Neural crest cell (in vitro differentiated cells): ENCODE measurements around the gene LTBP1. TPM values are rescaled to one million over a fixed set of nuclear protein-coding genes. Genes with fewer than 3 reads are reported as not detected.

ENCODE experiments used
- DNase-seq: peaks from one replicate; pipeline ENCODE4 v3.0.0; 2021; ENCODE audit warnings: low read depth, mixed read lengths, low spot score
- H3K27ac Mint-ChIP-seq: one replicate; pipeline ENCODE4 v1.8.0; 2021; ENCODE audit warnings: mild to moderate bottlenecking, mixed read lengths; ENCODE audit not compliant: unreplicated experiment
- H3K27me3 Mint-ChIP-seq: 2 replicates; pipeline ENCODE4 v1.8.0; 2021; ENCODE audit warnings: low read depth, mild to moderate bottlenecking, mixed read lengths
- H3K36me3 Mint-ChIP-seq: 2 replicates; pipeline ENCODE4 v1.8.0; 2021; ENCODE audit warnings: low read depth, mild to moderate bottlenecking, mixed read lengths
- H3K4me1 Mint-ChIP-seq: 2 replicates; pipeline ENCODE4 v1.8.0; 2021; ENCODE audit warnings: mixed read lengths
- H3K4me3 Mint-ChIP-seq: one replicate; pipeline ENCODE4 v1.8.0; 2021; ENCODE audit warnings: mild to moderate bottlenecking, mixed read lengths
- H3K9me3 Mint-ChIP-seq: 2 replicates; pipeline ENCODE4 v1.8.0; 2021; ENCODE audit warnings: mixed read lengths
- CTCF ChIP-seq: fragments of 200-600 bp; sonication (generic); conservative IDR thresholded peaks from 2 replicates; pipeline ENCODE4 v1.5.0; 2021; ENCODE audit warnings: antibody characterized with exemption, mild to moderate bottlenecking
- total RNA-seq: library from RNA; stranded (reverse); gene quantifications from 2 replicates; pipeline ENCODE4 v1.2.1, GENCODE V29; 2021

LTBP1 gene
- total RNA-seq, 1 donor from 2014 or later, result 30.2 TPM

- Mint-ChIP-seq H3K9me3 (peaks cover 9% of the 10 kb centered on the region), H3K36me3 (peaks cover 14% of the 10 kb centered on the region), H3K4me1 (peaks cover 8% of the 10 kb centered on the region), H3K27ac (no peak overlapping the region), H3K4me3 (no peak overlapping the region), H3K27me3 (no peaks in the 10 kb centered on the region)
- no peak for DNase-seq
- no peak for TF ChIP-seq CTCF
Observed at GRCh38 chr2:33391529-33392255, 444.9 kb downstream of the LTBP1 start.

GRCh38 chr2:33392366-33392765, 445.6 kb downstream of the LTBP1 start:
- no peak for TF ChIP-seq CTCF
- Mint-ChIP-seq H3K27ac (no peak overlapping the region), H3K4me3 (no peak overlapping the region), H3K36me3 (peaks cover 14% of the 10 kb centered on the region), H3K4me1 (peaks cover 8% of the 10 kb centered on the region), H3K9me3 (peaks cover 9% of the 10 kb centered on the region), H3K27me3 (no peaks in the 10 kb centered on the region)
- no peak for DNase-seq

- Mint-ChIP-seq H3K9me3 (peaks cover 5% of the 10 kb centered on the region), H3K4me3 (no peak overlapping the region), H3K4me1 (peaks cover 8% of the 10 kb centered on the region), H3K27ac (no peak overlapping the region), H3K36me3 (peaks cover 6% of the 10 kb centered on the region), H3K27me3 (no peaks in the 10 kb centered on the region)
- TF ChIP-seq CTCF, result no peak
- DNase-seq, result no peak
Observed at GRCh38 chr2:33395034-33395433, 448.3 kb downstream of the LTBP1 start.

- TF ChIP-seq CTCF, result peak; percentile 72
- peaks cover 5% of the 10 kb centered on the region for H3K9me3 Mint-ChIP-seq
- no peak overlapping the region for H3K27ac Mint-ChIP-seq
- H3K36me3 Mint-ChIP-seq, result peaks cover 6% of the 10 kb centered on the region
- H3K4me1 Mint-ChIP-seq, result peaks cover 8% of the 10 kb centered on the region
- peak; percentile 51 for DNase-seq
- no peaks in the 10 kb centered on the region for H3K27me3 Mint-ChIP-seq
- no peak overlapping the region for H3K4me3 Mint-ChIP-seq
Observed at GRCh38 chr2:33395655-33396249, 449.0 kb downstream of the LTBP1 start.

- TF ChIP-seq CTCF, result no peak
- no peaks in the 10 kb centered on the region for H3K27me3 Mint-ChIP-seq
- DNase-seq, result no peak
- H3K9me3 Mint-ChIP-seq, result peaks cover 6% of the 10 kb centered on the region
- peaks cover 3% of the 10 kb centered on the region for H3K36me3 Mint-ChIP-seq
- H3K27ac Mint-ChIP-seq, result no peak overlapping the region
- no peaks in the 10 kb centered on the region for H3K4me1 Mint-ChIP-seq
- no peak overlapping the region for H3K4me3 Mint-ChIP-seq
Observed at GRCh38 chr2:33404321-33404720, 457.6 kb downstream of the LTBP1 start.
